NCI-H128 (cell line): ENCODE data around the gene ZC3H18.

Source experiments
- DNase-seq: peaks from one replicate; lab custom pipeline; 2025; ENCODE audit not compliant: unreplicated experiment; lab: John Stamatoyannopoulos, UW

The ZC3H18 gene

GRCh38 chr16:88636488-88637265, 66.5 kb downstream of the ZC3H18 start:
- no peak for DNase-seq

- no peak for DNase-seq
Measured at GRCh38 chr16:88638323-88639230, 68.4 kb downstream of the ZC3H18 start, which contains the start of gene IL17C. TSS of gene IL17C (plus strand) at chr16:88638572. CDS start at chr16:88638642, 70 bp downstream.

GRCh38 chr16:88639231-88640038, 69.2 kb downstream of the ZC3H18 start:
- DNase-seq: no peak

GRCh38 chr16:88640039-88640495, 69.9 kb downstream of the ZC3H18 start:
- DNase-seq: no peak

- DNase-seq: no peak
Measured at GRCh38 chr16:88640498-88641247, 70.5 kb downstream of the ZC3H18 start.

- DNase-seq: no peak
Measured at GRCh38 chr16:88642881-88643643, 72.9 kb downstream of the ZC3H18 start.

GRCh38 chr16:88643644-88643932, 73.4 kb downstream of the ZC3H18 start:
- no peak for DNase-seq

GRCh38 chr16:88645455-88645854, 75.3 kb downstream of the ZC3H18 start:
- DNase-seq: no peak

- no peak for DNase-seq
Measured at GRCh38 chr16:88645941-88646340, 75.7 kb downstream of the ZC3H18 start.

- DNase-seq: no peak
Measured at GRCh38 chr16:88646345-88647034, 76.3 kb downstream of the ZC3H18 start.

GRCh38 chr16:88647178-88648070, 77.2 kb downstream of the ZC3H18 start:
- DNase-seq: no peak

GRCh38 chr16:88649195-88649923, 79.2 kb downstream of the ZC3H18 start:
- DNase-seq: no peak

- no peak for DNase-seq
Measured at GRCh38 chr16:88649924-88650748, 79.9 kb downstream of the ZC3H18 start.

- DNase-seq: no peak
Measured at GRCh38 chr16:88650749-88651275, 80.6 kb downstream of the ZC3H18 start, which contains the start of gene CYBA. TSS of gene CYBA (minus strand) at chr16:88651053. CDS start at chr16:88651013, 40 bp downstream.

GRCh38 chr16:88651276-88651988, 81.2 kb downstream of the ZC3H18 start:
- DNase-seq: no peak
